MM.1S (cell line): ENCODE measurements around the gene PCDHB7.

ENCODE experiments used
- CTCF ChIP-seq: fragments of 300-600 bp; sonication (generic); IDR thresholded peaks from 2 replicates; pipeline ENCODE4 v1.5.1; 2016; ENCODE audit warnings: antibody characterized with exemption, low read length, mixed read lengths
- EZH2 ChIP-seq: fragments of 300-600 bp; sonication (generic); optimal IDR thresholded peaks from 2 replicates; pipeline ENCODE3; 2017; ENCODE audit warnings: low read depth, mild to moderate bottlenecking, antibody characterized with exemption, low read length, mixed read lengths
- EZH2phosphoT487 ChIP-seq: fragments of 300-600 bp; sonication (generic); IDR thresholded peaks from 2 replicates; pipeline ENCODE4 v1.6.1; 2018; ENCODE audit warnings: antibody characterized with exemption, low read length

GRCh38 chr5:141180313-141180712, 7.9 kb downstream of the PCDHB7 start:
- no peak for TF ChIP-seq CTCF
- TF ChIP-seq EZH2: no peak
- TF ChIP-seq EZH2phosphoT487: no peak
